Naive thymus-derived CD8-positive, alpha-beta T cell (primary cell): Measurements from ENCODE around the gene NT5M. TPM values are rescaled to one million over a fixed set of nuclear protein-coding genes. Genes with fewer than 3 reads are reported as not detected.

ENCODE experiments used
- ATAC-seq, 2 donors: fragments of 150-1000 bp; cut with Tn5 transposase in 1 of 2; sonication (Bioruptor Pico), chemical (Tn5 transposase) in 1 of 2; 1 replicate in 1 of 2; 2 replicates in 1 of 2; pipeline ENCODE4 v1.10.0; 2021; ENCODE audit warnings: mild to moderate bottlenecking in 2 of 2, moderate library complexity in 2 of 2
- POLR2A ChIA-PET: fragments of 350-600 bp; sonication (Branson Sonifier 250); formaldehyde crosslinking; loops from one replicate; lab custom pipeline; 2021; ENCODE audit warnings: antibody characterized with exemption; lab: Charles Lee
- DNase-seq, 10 donors: peaks; one replicate each; pipeline versions ENCODE4 v3.0.0 to v3.0.0-alpha.2; 2020 to 2022
- H3K27ac Mint-ChIP-seq, 10 donors: one replicate each; pipeline ENCODE4 v1.8.0; 2020 to 2022; ENCODE audit warnings: mild to moderate bottlenecking in 10 of 10, mixed read lengths in 10 of 10, moderate library complexity in 4 of 10, inconsistent platforms in 1 of 10
- H3K27me3 Mint-ChIP-seq, 5 donors: one replicate each; pipeline ENCODE4 v1.8.0; 2021 to 2022; ENCODE audit warnings: mixed read lengths in 5 of 5
- H3K36me3 Mint-ChIP-seq, 3 donors: one replicate each; pipeline ENCODE4 v1.8.0; 2020 to 2022; ENCODE audit warnings: mixed read lengths in 3 of 3, mild to moderate bottlenecking in 2 of 3, inconsistent platforms in 1 of 3
- H3K4me1 Mint-ChIP-seq, 4 donors: one replicate each; pipeline ENCODE4 v1.8.0; 2021 to 2022; ENCODE audit warnings: mixed read lengths in 4 of 4
- H3K4me3 Mint-ChIP-seq, 10 donors: one replicate each; pipeline ENCODE4 v1.8.0; 2020 to 2022; ENCODE audit warnings: mild to moderate bottlenecking in 10 of 10, mixed read lengths in 10 of 10, moderate library complexity in 6 of 10, inconsistent platforms in 1 of 10
- H3K9me3 Mint-ChIP-seq, 9 donors: one replicate each; pipeline ENCODE4 v1.8.0; 2020 to 2022; ENCODE audit warnings: mixed read lengths in 9 of 9, mild to moderate bottlenecking in 3 of 9, inconsistent platforms in 1 of 9, moderate library complexity in 1 of 9
- polyA plus RNA-seq, 3 donors: library from polyadenylated mRNA; unstranded; fragments of 300-500 nt; fragmentation: Illumina TruSeq; gene quantifications; one replicate each; pipeline ENCODE4 v1.2.3, GENCODE V29; 2021
- total RNA-seq, 8 experiments: library from RNA in 2 of 8; stranded (reverse) in 2 of 8; gene quantifications; one replicate each; pipeline ENCODE4 v1.2.3 and lab custom pipeline; 2021 to 2026

Gene NT5M
- total and polyA plus RNA-seq, 5 experiments from 2014 or later = 1.5 to 5.5 (median 1.9) TPM

DNA sequence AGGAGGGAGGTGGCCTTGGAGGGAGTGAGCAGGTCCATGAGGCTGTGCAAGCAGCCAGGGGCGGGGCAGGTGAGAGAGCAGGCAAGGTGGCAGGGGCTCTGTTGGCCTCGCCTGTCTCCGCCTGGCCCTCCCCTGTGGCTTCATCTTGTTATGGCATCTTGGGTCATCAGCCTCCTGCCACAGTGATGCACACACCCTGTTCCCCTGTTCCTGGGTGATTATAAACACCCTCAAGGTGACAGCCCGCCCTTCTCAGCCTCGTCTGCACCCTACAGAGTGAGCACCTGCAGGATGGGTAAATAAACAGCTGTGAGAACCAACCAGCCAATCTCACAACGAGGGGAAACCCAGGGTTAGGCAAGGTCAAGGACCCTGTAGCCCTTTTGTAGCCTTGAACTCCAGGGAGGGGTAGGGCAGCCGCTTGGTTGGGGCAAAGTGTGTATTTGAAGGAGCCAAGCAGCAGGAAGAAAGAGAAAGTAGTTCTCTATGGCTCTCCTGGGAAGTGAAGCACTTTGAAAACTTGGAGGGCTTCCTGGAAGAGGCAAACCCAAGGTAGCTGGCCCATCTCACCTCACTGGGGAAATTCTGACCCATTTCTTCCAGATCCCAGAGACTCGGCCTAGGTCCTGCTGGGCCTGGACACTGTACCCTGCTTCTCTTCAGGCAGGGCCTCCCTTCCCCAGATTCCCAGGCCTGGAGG lies 60.6 kb downstream of the NT5M start:
- Mint-ChIP-seq H3K9me3 (peaks cover 0 to 22% (median 12%) of the 10 kb centered on the region in 9 donors), H3K4me3 (peak overlapping the region in 1 of 10 donors; percentile 31), H3K4me1 (peaks cover 0 to 10% (median 4%) of the 10 kb centered on the region in 4 donors), H3K27me3 (peaks cover 0 to 4% (median 0%) of the 10 kb centered on the region in 5 donors), H3K36me3 (peaks cover 0 to 11% (median 9%) of the 10 kb centered on the region in 3 donors), H3K27ac (peak overlapping the region in 2 of 10 donors; percentile 62 to 85)
- POLR2A ChIA-PET = interaction anchor here (1.0 kb wide), 1 partner anchor 9 kb away, joined by 3 read pairs; no protein-coding TSS in a partner anchor
- no peak for ATAC-seq
- peak in 1 of 10 donors; percentile 29 for DNase-seq

- Mint-ChIP-seq H3K4me3 (no peak overlapping the region), H3K27me3 (peaks cover 0 to 4% (median 0%) of the 10 kb centered on the region in 5 donors), H3K9me3 (peaks cover 0 to 17% (median 11%) of the 10 kb centered on the region in 9 donors), H3K36me3 (peaks cover 0 to 11% (median 7%) of the 10 kb centered on the region in 3 donors), H3K27ac (peak overlapping the region in 1 of 10 donors; percentile 85), H3K4me1 (peaks cover 0 to 10% (median 4%) of the 10 kb centered on the region in 4 donors)
- POLR2A ChIA-PET = no interaction called here
- ATAC-seq = no peak
- DNase-seq = no peak
Measured at GRCh38 chr17:17364338-17364667, 61.1 kb downstream of the NT5M start.

DNA sequence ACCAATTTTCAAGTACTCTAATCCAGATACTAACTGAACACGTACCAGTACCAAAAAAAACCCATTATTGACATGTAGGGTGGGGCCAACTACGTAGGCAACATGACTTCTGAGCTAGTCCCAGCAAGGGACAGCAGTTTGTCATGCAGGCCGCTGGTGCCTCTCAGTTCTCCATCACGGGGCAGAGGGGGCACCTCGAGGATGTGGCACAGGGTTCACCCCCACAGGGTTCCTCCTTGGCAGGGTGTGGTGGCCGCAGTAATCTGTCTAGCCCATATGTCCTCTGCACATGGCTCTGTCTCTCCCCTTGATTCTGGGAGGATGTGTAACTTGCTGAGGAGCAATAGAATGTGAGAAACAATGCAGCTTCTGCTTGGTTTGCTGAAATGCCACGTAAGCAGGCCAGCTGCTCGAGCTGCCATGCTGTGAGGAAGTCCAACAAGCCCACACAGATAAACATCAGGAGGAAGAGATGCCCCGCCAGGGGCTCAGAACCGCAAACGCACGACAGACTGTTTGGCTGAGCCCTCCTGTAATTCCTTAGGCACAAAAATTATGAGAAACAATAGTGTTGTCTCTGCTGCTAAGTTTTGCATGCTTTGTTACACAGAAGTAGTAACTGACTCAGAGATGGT lies 62.4 kb downstream of the NT5M start:
- peak overlapping the region in 1 of 10 donors; percentile 60 for H3K27ac Mint-ChIP-seq
- no peak for ATAC-seq

GRCh38 chr17:17366235-17366634 lies 63.1 kb downstream of the NT5M start:
- Mint-ChIP-seq H3K27me3 (peaks cover 0 to 4% (median 0%) of the 10 kb centered on the region in 5 donors), H3K36me3 (peaks cover 0 to 4% (median 0%) of the 10 kb centered on the region in 3 donors), H3K9me3 (peaks cover 0 to 2% (median 0%) of the 10 kb centered on the region in 9 donors), H3K27ac (peak overlapping the region in 1 of 10 donors; percentile 60), H3K4me3 (no peak overlapping the region), H3K4me1 (peaks cover 0 to 15% (median 7%) of the 10 kb centered on the region in 4 donors)
- ATAC-seq (no peak), DNase-seq (no peak)
- POLR2A ChIA-PET = interaction anchor here (1.3 kb wide), 1 partner anchor 37 kb away, joined by 4 read pairs; no protein-coding TSS in a partner anchor

More for the DNA sequence above, 62.4 kb downstream of the NT5M start:
- Mint-ChIP-seq H3K36me3 (peaks cover 0 to 4% (median 0%) of the 10 kb centered on the region in 3 donors), H3K9me3 (peaks cover 0 to 4% (median 1%) of the 10 kb centered on the region in 9 donors), H3K4me3 (no peak overlapping the region), H3K4me1 (peaks cover 0 to 13% (median 5%) of the 10 kb centered on the region in 4 donors), H3K27me3 (peaks cover 0 to 4% (median 0%) of the 10 kb centered on the region in 5 donors)
- POLR2A ChIA-PET = no interaction called here
- no peak for DNase-seq

DNA sequence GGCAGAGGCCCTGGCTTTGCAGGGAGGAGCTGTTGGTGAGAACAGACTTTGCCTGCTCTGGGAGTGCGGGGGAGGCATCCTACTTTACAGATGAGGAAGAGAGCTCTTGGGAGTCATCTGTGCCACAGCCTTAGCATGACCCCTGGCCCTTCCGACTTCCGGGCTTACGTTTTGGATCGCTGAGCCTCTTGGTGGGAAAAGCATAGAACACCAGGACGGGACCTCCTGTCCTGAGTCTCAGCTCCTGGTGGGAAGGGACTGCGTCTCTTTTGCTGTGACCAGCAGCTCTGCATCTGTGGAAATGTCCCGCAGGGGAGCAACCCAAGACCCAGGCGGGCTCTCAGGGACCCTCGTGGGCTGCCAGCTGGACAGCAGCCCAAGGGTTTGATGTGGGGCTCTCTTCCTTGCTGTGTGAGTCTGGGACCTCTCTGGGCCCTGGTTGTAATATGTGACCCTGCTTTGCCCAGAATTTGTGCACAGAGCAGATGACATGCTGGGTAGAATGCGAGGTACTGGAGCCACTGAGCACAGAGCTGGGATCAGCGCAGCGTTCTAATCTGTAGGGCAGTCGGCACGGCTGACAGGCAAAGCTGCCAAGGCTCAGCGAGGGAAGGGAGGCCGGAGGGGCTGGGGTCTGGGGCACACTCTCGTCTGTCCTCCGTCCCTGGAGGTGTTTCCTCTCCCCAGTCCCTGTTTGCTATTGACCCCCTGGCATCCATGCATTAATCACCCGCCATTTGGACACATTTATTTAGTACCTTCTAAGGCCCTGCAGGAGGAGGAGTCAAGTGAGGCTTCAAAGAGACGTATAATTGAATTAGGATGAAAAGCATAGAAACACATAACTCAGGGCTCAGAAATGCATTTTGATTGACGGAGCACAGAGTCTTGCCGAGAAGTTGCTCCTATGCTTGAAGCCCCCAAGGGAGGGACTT lies 64.0 kb downstream of the NT5M start:
- no peak for DNase-seq
- POLR2A ChIA-PET = interaction anchor here (1.3 kb wide), 1 partner anchor 37 kb away, joined by 4 read pairs; no protein-coding TSS in a partner anchor
- H3K4me1 Mint-ChIP-seq = peaks cover 0 to 15% (median 8%) of the 10 kb centered on the region in 4 donors
- H3K27ac Mint-ChIP-seq = peak overlapping the region in 1 of 10 donors; percentile 60
- H3K4me3 Mint-ChIP-seq = no peak overlapping the region
- peaks cover 0 to 4% (median 0%) of the 10 kb centered on the region in 3 donors for H3K36me3 Mint-ChIP-seq
- no peak for ATAC-seq
- no peaks in the 10 kb centered on the region for H3K9me3 Mint-ChIP-seq
- H3K27me3 Mint-ChIP-seq = peaks cover 0 to 4% (median 0%) of the 10 kb centered on the region in 5 donors

DNA sequence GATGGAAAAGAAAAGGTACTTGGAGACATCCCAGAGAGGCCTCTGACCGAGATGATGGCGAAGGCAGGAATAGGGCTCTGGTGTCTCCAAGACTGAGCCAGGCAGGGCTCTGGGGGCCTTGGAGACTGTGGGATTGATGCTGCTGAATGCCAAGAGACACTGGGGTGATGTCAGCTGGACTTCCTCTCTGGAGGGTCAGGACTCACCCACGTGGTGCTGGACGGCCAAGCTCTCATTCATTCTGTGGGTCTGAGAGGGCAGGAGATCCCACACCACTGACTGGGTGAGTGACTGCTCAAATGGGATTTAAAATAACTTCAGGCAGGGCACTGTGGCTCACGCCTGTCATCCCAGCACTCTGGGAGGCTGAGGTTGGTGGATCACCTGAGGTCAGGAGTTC lies 64.8 kb downstream of the NT5M start:
- POLR2A ChIA-PET = no interaction called here
- H3K4me1 Mint-ChIP-seq = peaks cover 0 to 15% (median 8%) of the 10 kb centered on the region in 4 donors
- peaks cover 0 to 4% (median 0%) of the 10 kb centered on the region in 3 donors for H3K36me3 Mint-ChIP-seq
- no peak overlapping the region for H3K4me3 Mint-ChIP-seq
- H3K27me3 Mint-ChIP-seq = peaks cover 0 to 4% (median 0%) of the 10 kb centered on the region in 5 donors
- H3K27ac Mint-ChIP-seq = no peak overlapping the region
- DNase-seq (no peak), ATAC-seq (no peak)
- H3K9me3 Mint-ChIP-seq = no peaks in the 10 kb centered on the region

- peaks cover 0 to 9% (median 4%) of the 10 kb centered on the region in 4 donors for H3K4me1 Mint-ChIP-seq
- H3K4me3 Mint-ChIP-seq = no peak overlapping the region
- ATAC-seq = no peak
- H3K27ac Mint-ChIP-seq = no peak overlapping the region
- no peak for DNase-seq
- peaks cover 0 to 4% (median 0%) of the 10 kb centered on the region in 5 donors for H3K27me3 Mint-ChIP-seq
- POLR2A ChIA-PET = interaction anchor here (1.7 kb wide), 1 partner anchor 21 kb away, joined by 7 read pairs; no protein-coding TSS in a partner anchor
- peaks cover 0 to 4% (median 0%) of the 10 kb centered on the region in 3 donors for H3K36me3 Mint-ChIP-seq
- no peaks in the 10 kb centered on the region for H3K9me3 Mint-ChIP-seq
Measured at GRCh38 chr17:17370711-17371110, 67.5 kb downstream of the NT5M start.

DNA sequence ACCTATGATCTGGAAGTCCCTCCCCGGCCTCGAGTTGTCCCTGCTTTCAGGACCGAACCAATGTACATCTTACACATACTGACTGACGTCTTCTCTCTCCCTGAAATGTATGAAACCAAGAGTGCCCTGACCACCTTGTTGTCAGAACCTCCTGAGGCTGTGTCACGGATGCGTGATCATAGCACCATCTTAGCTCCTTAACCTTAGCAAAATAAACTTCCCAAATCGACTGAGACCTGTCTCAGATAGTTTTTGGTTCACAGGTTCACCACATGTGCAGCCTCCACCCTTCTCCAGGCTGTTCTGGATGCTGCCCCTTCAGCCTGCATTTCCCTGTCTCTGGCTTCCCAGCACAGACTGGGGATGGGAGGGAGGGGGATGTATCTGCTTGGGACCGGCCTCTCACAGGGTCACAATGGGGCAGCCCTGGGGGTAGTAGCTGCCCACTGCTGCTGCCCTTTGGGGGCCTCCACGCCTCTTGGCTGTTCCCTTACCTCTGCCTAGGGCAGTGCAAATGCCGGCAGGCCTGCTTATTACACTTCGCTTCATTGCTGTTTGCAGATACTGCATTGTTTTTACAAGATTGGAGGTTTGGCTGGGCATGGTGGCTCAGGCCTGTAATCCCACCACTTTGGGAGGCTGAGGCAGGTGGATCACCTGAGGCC lies 69.8 kb downstream of the NT5M start:
- H3K27ac Mint-ChIP-seq = peak overlapping the region in 1 of 10 donors; percentile 63
- no peaks in the 10 kb centered on the region for H3K9me3 Mint-ChIP-seq
- DNase-seq (no peak), ATAC-seq (no peak)
- no peaks in the 10 kb centered on the region for H3K27me3 Mint-ChIP-seq
- H3K4me1 Mint-ChIP-seq = peaks cover 0 to 7% (median 4%) of the 10 kb centered on the region in 4 donors
- H3K4me3 Mint-ChIP-seq = no peak overlapping the region
- no peaks in the 10 kb centered on the region for H3K36me3 Mint-ChIP-seq
- POLR2A ChIA-PET = interaction anchor here (0.8 kb wide), 1 partner anchor 9 kb away, joined by 3 read pairs; no protein-coding TSS in a partner anchor

DNA sequence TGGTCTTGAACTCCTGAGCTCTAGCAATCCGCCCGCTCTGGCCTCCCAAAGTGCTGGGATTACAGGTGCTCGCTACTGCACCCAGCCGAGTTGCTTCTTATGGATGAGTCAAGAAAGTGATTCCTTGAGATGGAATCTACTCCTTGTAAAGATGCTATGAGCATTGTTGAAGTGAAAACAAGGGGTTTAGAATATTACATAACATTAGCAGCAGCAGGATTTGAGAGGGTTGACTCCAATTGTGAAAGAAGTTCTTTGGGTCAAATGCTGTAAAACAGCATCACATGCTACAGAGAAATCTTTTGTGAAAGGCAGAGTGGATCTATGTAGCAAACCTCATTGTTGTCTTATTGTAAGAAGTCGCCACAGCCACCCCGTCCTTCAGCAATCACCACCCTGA lies 72.7 kb downstream of the NT5M start:
- H3K36me3 Mint-ChIP-seq = no peaks in the 10 kb centered on the region
- H3K27me3 Mint-ChIP-seq = no peaks in the 10 kb centered on the region
- no peaks in the 10 kb centered on the region for H3K9me3 Mint-ChIP-seq
- H3K4me3 Mint-ChIP-seq = no peak overlapping the region
- H3K27ac Mint-ChIP-seq = peak overlapping the region in 2 of 10 donors; percentile 9 to 15
- DNase-seq = no peak
- POLR2A ChIA-PET = no interaction called here
- H3K4me1 Mint-ChIP-seq = peaks cover 0 to 5% (median 2%) of the 10 kb centered on the region in 4 donors
- ATAC-seq = no peak

DNA sequence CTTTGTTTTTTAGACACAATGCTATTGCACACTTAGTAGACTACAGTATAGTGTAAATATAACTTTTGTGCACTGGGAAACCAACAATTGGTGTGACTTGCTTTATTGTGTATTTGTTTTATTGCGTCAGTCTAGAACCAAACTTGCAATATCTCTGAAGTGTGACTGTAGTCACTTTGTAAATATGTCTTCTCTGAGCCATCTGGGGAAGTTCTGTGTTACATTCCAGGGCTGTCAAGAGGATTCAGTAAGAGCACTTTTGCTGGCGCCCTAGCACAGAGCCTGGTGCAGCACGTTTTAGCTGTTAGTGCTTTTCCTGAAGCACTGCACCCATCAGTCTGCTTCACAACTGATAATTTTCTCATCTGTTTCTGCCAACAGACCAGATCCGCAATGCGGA lies 73.2 kb downstream of the NT5M start:
- Mint-ChIP-seq H3K27me3 (no peaks in the 10 kb centered on the region), H3K9me3 (no peaks in the 10 kb centered on the region), H3K4me1 (peaks cover 0 to 2% (median 0%) of the 10 kb centered on the region in 4 donors), H3K4me3 (no peak overlapping the region), H3K27ac (no peak overlapping the region), H3K36me3 (no peaks in the 10 kb centered on the region)
- POLR2A ChIA-PET = no interaction called here
- ATAC-seq (no peak), DNase-seq (no peak)

DNA sequence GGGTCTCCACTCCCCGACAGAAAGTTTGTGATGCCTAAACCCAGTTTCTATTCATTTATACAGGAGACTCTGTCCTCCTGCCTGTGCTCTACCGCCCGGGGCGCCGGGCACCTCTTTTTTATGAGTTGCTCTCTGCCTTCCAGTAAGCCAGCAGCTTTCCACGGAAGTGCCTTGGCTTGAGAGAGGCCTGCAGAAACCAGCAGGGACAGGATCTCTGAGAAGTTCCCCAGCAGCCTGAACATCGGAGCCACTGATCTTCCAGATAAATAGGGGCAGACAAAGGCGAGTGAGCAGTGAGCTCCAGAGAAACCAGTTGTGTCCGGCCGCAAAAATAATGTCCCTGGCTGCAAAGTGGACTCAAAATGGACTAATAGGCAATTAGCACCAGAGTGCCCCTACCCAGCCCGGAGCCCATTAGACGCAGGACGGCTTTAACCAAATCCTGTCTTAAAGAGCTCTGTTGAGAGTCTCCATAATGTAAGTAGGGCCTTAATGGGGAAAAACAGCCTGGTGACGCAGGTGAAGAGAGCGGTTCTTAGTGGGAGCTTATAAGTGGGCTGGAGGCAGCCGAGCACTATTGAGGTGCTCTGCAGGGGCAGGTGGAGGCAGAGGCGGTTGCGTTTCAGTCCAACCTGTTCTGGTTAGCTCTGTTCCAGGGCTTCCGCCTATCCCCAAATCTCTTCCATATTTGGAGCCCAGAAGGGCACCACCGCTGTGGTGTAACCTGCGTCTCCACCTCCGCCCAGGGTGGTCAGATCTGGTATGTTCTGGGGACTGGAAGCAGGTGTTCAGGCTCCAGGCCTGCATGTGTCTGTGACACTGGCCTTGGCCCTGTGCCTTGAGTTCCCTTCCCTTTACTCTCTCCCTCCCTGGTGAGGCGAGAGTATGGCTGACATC lies 74.1 kb downstream of the NT5M start:
- no peak overlapping the region for H3K27ac Mint-ChIP-seq
- no peaks in the 10 kb centered on the region for H3K36me3 Mint-ChIP-seq
- H3K27me3 Mint-ChIP-seq = no peaks in the 10 kb centered on the region
- POLR2A ChIA-PET = no interaction called here
- ATAC-seq (no peak), DNase-seq (no peak)
- H3K4me1 Mint-ChIP-seq = peaks cover 0 to 4% (median 0%) of the 10 kb centered on the region in 4 donors
- H3K9me3 Mint-ChIP-seq = no peaks in the 10 kb centered on the region
- H3K4me3 Mint-ChIP-seq = no peak overlapping the region
